WTC11 (cell line): ENCODE results near the gene SLC41A3. TPM values are rescaled to one million over a fixed set of nuclear protein-coding genes. Genes with fewer than 3 reads are reported as not detected.

Experiments
- ATAC-seq: fragments of 200-7000 bp; cut with Tn5 transposase; 2 replicates; pipeline ENCODE4 v1.10.0; 2021; ENCODE audit warnings: mild to moderate bottlenecking, moderate library complexity
- CTCF ChIA-PET: fragments of 300-600 bp; sonication (Branson Sonifier 250); formaldehyde crosslinking; loops from one replicate; lab custom pipeline; 2021; ENCODE audit warnings: antibody characterized with exemption; lab: Charles Lee
- POLR2A ChIA-PET: fragments of 350-600 bp; sonication (Branson Sonifier 250); formaldehyde crosslinking; loops from one replicate; lab custom pipeline; 2021; ENCODE audit warnings: antibody characterized with exemption; lab: Charles Lee
- DNase-seq: peaks from one replicate; pipeline ENCODE4 v3.0.0; 2021; ENCODE audit warnings: low spot score
- H3K27ac Mint-ChIP-seq: 2 replicates; pipeline ENCODE4 v1.8.0; 2021; ENCODE audit warnings: mixed read lengths
- H3K27me3 Mint-ChIP-seq: 2 replicates; pipeline ENCODE4 v1.8.0; 2021; ENCODE audit warnings: low read depth, mild to moderate bottlenecking, moderate library complexity, mixed read lengths
- H3K36me3 Mint-ChIP-seq: 2 replicates; pipeline ENCODE4 v1.8.0; 2021; ENCODE audit warnings: mixed read lengths
- H3K4me1 Mint-ChIP-seq: 2 replicates; pipeline ENCODE4 v1.8.0; 2022; ENCODE audit warnings: mixed read lengths
- H3K4me3 Mint-ChIP-seq: 2 replicates; pipeline ENCODE4 v1.8.0; 2021; ENCODE audit warnings: mild to moderate bottlenecking, moderate library complexity, mixed read lengths
- H3K9me3 Mint-ChIP-seq: 2 replicates; pipeline ENCODE4 v1.8.0; 2021; ENCODE audit warnings: mixed read lengths
- CREB1 ChIP-seq: sonication (generic); formaldehyde crosslinking; IDR thresholded peaks from 2 replicates; pipeline ENCODE4 v1.8.0; 2023; ENCODE audit warnings: mild to moderate bottlenecking, missing genetic modification reagents
- E2F1 ChIP-seq: sonication (generic); formaldehyde crosslinking; IDR thresholded peaks from 2 replicates; pipeline ENCODE4 v1.8.0; 2022; ENCODE audit warnings: mild to moderate bottlenecking, missing genetic modification reagents
- EMX1 ChIP-seq: fragments of 250-450 bp; sonication (Bioruptor Pico); IDR thresholded peaks from 2 replicates; pipeline ENCODE4 v1.8.0; 2021; ENCODE audit warnings: mild to moderate bottlenecking
- FOXJ3 ChIP-seq: sonication (generic); formaldehyde crosslinking; IDR thresholded peaks from 2 replicates; pipeline ENCODE4 v1.9.0; 2021; ENCODE audit warnings: missing genetic modification reagents, mild to moderate bottlenecking, borderline replicate concordance
- GTF2I ChIP-seq: fragments of 250-450 bp; sonication (Bioruptor Pico); conservative IDR thresholded peaks from 2 replicates; pipeline ENCODE4 v1.4.0; 2021; ENCODE audit warnings: mild to moderate bottlenecking
- IRF2 ChIP-seq: sonication (generic); formaldehyde crosslinking; IDR thresholded peaks from 2 replicates; pipeline ENCODE4 v1.8.0; 2022; ENCODE audit warnings: low read depth, missing genetic modification reagents, borderline replicate concordance
- JAZF1 ChIP-seq: fragments of 250-450 bp; sonication (Bioruptor Pico); IDR thresholded peaks from 2 replicates; pipeline ENCODE4 v1.9.0; 2021; ENCODE audit warnings: moderate library complexity, mild to moderate bottlenecking, inconsistent platforms
- KAT7 ChIP-seq: sonication (generic); formaldehyde crosslinking; IDR thresholded peaks from 2 replicates; pipeline ENCODE4 v1.8.1; 2023; ENCODE audit warnings: missing genetic modification reagents, mild to moderate bottlenecking, borderline replicate concordance
- NR1H2 ChIP-seq: sonication (generic); formaldehyde crosslinking; IDR thresholded peaks from 2 replicates; pipeline ENCODE4 v1.9.0; 2021; ENCODE audit warnings: mild to moderate bottlenecking, moderate library complexity, missing genetic modification reagents
- OVOL2 ChIP-seq: fragments of 250-450 bp; sonication (Bioruptor Pico); IDR thresholded peaks from 2 replicates; pipeline ENCODE4 v1.9.0; 2021; ENCODE audit warnings: mild to moderate bottlenecking, borderline replicate concordance
- PRDM15 ChIP-seq: sonication (generic); formaldehyde crosslinking; IDR thresholded peaks from 2 replicates; pipeline ENCODE4 v1.8.0; 2022; ENCODE audit warnings: missing genetic modification reagents
- SOX15 ChIP-seq: fragments of 250-450 bp; sonication (Bioruptor Pico); IDR thresholded peaks from 2 replicates; pipeline ENCODE4 v1.9.0; 2021; ENCODE audit warnings: mild to moderate bottlenecking
- SP1 ChIP-seq: sonication (generic); formaldehyde crosslinking; conservative IDR thresholded peaks from 2 replicates; pipeline ENCODE4 v1.8.1; 2022; ENCODE audit warnings: missing genetic modification reagents
- TCF7 ChIP-seq: sonication (generic); formaldehyde crosslinking; IDR thresholded peaks from 2 replicates; pipeline ENCODE4 v1.8.0; 2022; ENCODE audit warnings: mild to moderate bottlenecking, low read depth, missing genetic modification reagents, moderate library complexity
- ZMAT4 ChIP-seq: fragments of 250-450 bp; sonication (Bioruptor Pico); IDR thresholded peaks from 2 replicates; pipeline ENCODE4 v1.9.0; 2021; ENCODE audit warnings: mild to moderate bottlenecking
- ZNF396 ChIP-seq: fragments of 250-450 bp; sonication (Bioruptor Pico); IDR thresholded peaks from 2 replicates; pipeline ENCODE4 v1.8.0; 2021; ENCODE audit warnings: mild to moderate bottlenecking, moderate library complexity, borderline replicate concordance
- ZNF423 ChIP-seq: fragments of 250-450 bp; sonication (Bioruptor Pico); IDR thresholded peaks from 2 replicates; pipeline ENCODE4 v2.1.2; 2022; ENCODE audit warnings: mild to moderate bottlenecking, moderate library complexity
- total RNA-seq: library from RNA; stranded (reverse); gene quantifications from 3 replicates; pipeline ENCODE4 v1.2.3, GENCODE V29; 2021
- TF ChIP-seq, protein P1 (sequence below): fragments of 250-450 bp; sonication (Bioruptor Pico); IDR thresholded peaks from 2 replicates; pipeline ENCODE4 v1.9.0; 2021; ENCODE audit warnings: mild to moderate bottlenecking
- TF ChIP-seq, protein P2 (sequence below): sonication (generic); formaldehyde crosslinking; IDR thresholded peaks from 2 replicates; pipeline ENCODE4 v1.8.1; 2023; ENCODE audit warnings: mild to moderate bottlenecking, missing genetic modification reagents
- TF ChIP-seq, protein P3 (sequence below): sonication (generic); formaldehyde crosslinking; IDR thresholded peaks from 2 replicates; pipeline ENCODE4 v1.8.1; 2023; ENCODE audit warnings: mild to moderate bottlenecking, missing genetic modification reagents, borderline replicate concordance

SLC41A3 gene
- total RNA-seq, 1 experiment from 2014 or later = 28.4 TPM

DNA sequence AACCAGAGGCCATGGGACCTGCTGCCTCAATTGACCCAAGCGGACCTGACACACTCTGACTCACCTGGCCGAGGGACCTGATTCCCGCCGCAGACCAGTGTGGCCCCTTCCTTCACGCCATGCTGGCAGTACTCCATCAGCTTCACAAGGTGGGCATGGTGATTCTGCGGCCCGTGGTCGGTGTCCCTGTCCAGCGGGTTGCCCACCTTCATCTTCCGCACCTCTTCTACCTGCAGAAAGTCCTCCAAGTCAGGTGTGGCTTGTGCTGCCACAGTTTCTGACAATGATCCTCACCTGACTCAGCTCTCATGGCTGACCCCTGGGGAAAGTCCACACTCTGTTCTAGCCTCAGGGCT, 25.9 kb upstream of the SLC41A3 start:
- no peaks in the 10 kb centered on the region for H3K9me3 Mint-ChIP-seq

GRCh38 chr3:126109146-126109879, 25.4 kb upstream of the SLC41A3 start:
- ATAC-seq (no peak), DNase-seq (no peak)
- ChIA-PET CTCF (interaction anchor here (1.1 kb wide), 1 partner anchor 15 kb away, joined by 3 read pairs; no protein-coding TSS in a partner anchor), POLR2A (no interaction called here)
- Mint-ChIP-seq H3K4me3 (no peak overlapping the region), H3K36me3 (no peaks in the 10 kb centered on the region), H3K9me3 (no peaks in the 10 kb centered on the region), H3K4me1 (no peaks in the 10 kb centered on the region), H3K27ac (no peak overlapping the region), H3K27me3 (no peaks in the 10 kb centered on the region; the same call in 1 of the 2 replicates)
- TF ChIP-seq ZMAT4 (CRISPR knock-in tag) (no peak), ZNF396 (no peak), IRF2 (CRISPR knock-in tag) (no peak), NR1H2 (CRISPR knock-in tag) (no peak), ZNF423 (CRISPR knock-in tag) (no peak), PRDM15 (CRISPR knock-in tag) (no peak), SP1 (CRISPR knock-in tag) (no peak), EMX1 (CRISPR knock-in tag) (no peak), SOX15 (CRISPR knock-in tag) (no peak), TCF7 (CRISPR knock-in tag) (no peak), CREB1 (no peak), FOXJ3 (CRISPR knock-in tag) (no peak), KAT7 (no peak), E2F1 (CRISPR knock-in tag) (no peak)
- TF ChIP-seq, protein P1, sequence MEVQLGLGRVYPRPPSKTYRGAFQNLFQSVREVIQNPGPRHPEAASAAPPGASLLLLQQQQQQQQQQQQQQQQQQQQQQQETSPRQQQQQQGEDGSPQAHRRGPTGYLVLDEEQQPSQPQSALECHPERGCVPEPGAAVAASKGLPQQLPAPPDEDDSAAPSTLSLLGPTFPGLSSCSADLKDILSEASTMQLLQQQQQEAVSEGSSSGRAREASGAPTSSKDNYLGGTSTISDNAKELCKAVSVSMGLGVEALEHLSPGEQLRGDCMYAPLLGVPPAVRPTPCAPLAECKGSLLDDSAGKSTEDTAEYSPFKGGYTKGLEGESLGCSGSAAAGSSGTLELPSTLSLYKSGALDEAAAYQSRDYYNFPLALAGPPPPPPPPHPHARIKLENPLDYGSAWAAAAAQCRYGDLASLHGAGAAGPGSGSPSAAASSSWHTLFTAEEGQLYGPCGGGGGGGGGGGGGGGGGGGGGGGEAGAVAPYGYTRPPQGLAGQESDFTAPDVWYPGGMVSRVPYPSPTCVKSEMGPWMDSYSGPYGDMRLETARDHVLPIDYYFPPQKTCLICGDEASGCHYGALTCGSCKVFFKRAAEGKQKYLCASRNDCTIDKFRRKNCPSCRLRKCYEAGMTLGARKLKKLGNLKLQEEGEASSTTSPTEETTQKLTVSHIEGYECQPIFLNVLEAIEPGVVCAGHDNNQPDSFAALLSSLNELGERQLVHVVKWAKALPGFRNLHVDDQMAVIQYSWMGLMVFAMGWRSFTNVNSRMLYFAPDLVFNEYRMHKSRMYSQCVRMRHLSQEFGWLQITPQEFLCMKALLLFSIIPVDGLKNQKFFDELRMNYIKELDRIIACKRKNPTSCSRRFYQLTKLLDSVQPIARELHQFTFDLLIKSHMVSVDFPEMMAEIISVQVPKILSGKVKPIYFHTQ = no peak
- TF ChIP-seq, protein P2, sequence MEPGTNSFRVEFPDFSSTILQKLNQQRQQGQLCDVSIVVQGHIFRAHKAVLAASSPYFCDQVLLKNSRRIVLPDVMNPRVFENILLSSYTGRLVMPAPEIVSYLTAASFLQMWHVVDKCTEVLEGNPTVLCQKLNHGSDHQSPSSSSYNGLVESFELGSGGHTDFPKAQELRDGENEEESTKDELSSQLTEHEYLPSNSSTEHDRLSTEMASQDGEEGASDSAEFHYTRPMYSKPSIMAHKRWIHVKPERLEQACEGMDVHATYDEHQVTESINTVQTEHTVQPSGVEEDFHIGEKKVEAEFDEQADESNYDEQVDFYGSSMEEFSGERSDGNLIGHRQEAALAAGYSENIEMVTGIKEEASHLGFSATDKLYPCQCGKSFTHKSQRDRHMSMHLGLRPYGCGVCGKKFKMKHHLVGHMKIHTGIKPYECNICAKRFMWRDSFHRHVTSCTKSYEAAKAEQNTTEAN (CRISPR knock-in tag) = no peak
- TF ChIP-seq, protein P3, sequence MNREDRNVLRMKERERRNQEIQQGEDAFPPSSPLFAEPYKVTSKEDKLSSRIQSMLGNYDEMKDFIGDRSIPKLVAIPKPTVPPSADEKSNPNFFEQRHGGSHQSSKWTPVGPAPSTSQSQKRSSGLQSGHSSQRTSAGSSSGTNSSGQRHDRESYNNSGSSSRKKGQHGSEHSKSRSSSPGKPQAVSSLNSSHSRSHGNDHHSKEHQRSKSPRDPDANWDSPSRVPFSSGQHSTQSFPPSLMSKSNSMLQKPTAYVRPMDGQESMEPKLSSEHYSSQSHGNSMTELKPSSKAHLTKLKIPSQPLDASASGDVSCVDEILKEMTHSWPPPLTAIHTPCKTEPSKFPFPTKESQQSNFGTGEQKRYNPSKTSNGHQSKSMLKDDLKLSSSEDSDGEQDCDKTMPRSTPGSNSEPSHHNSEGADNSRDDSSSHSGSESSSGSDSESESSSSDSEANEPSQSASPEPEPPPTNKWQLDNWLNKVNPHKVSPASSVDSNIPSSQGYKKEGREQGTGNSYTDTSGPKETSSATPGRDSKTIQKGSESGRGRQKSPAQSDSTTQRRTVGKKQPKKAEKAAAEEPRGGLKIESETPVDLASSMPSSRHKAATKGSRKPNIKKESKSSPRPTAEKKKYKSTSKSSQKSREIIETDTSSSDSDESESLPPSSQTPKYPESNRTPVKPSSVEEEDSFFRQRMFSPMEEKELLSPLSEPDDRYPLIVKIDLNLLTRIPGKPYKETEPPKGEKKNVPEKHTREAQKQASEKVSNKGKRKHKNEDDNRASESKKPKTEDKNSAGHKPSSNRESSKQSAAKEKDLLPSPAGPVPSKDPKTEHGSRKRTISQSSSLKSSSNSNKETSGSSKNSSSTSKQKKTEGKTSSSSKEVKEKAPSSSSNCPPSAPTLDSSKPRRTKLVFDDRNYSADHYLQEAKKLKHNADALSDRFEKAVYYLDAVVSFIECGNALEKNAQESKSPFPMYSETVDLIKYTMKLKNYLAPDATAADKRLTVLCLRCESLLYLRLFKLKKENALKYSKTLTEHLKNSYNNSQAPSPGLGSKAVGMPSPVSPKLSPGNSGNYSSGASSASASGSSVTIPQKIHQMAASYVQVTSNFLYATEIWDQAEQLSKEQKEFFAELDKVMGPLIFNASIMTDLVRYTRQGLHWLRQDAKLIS (CRISPR knock-in tag) = no peak

More for the DNA sequence above, 25.9 kb upstream of the SLC41A3 start:
- DNase-seq (no peak), ATAC-seq (no peak)
- Mint-ChIP-seq H3K36me3 (no peaks in the 10 kb centered on the region), H3K27me3 (no peaks in the 10 kb centered on the region; the same call in 1 of the 2 replicates), H3K27ac (no peak overlapping the region), H3K4me1 (no peaks in the 10 kb centered on the region), H3K4me3 (no peak overlapping the region)
- ChIA-PET POLR2A (no interaction called here), CTCF (interaction anchor here (1.1 kb wide), 1 partner anchor 14 kb away, joined by 3 read pairs; no protein-coding TSS in a partner anchor)
- TF ChIP-seq JAZF1 (no peak), CREB1 (no peak), OVOL2 (no peak), GTF2I (CRISPR knock-in tag) (no peak)
